CD4-positive, alpha-beta T cell (primary cell): ENCODE measurements around the gene DUSP21. TPM values are rescaled to one million over a fixed set of nuclear protein-coding genes. Genes with fewer than 3 reads are reported as not detected.

Experiments used
- ATAC-seq: fragments of 200-7000 bp; cut with Tn5 transposase; one replicate; pipeline ENCODE4 v1.10.0; 2022; ENCODE audit warnings: mild to moderate bottlenecking; ENCODE audit not compliant: poor library complexity
- CTCF ChIA-PET: fragments of 350-600 bp; sonication (Branson Sonifier 250); formaldehyde crosslinking; loops from one replicate; lab custom pipeline; 2021; ENCODE audit warnings: antibody characterized with exemption, inconsistent platforms; lab: Charles Lee
- POLR2A ChIA-PET: fragments of 350-600 bp; sonication (Branson Sonifier 250); formaldehyde crosslinking; loops from one replicate; lab custom pipeline; 2021; ENCODE audit warnings: antibody characterized with exemption, inconsistent platforms; lab: Charles Lee
- DNase-seq, 14 experiments: peaks; one replicate each; pipeline ENCODE4 v3.0.0-alpha.2; 2013 to 2020; ENCODE audit warnings: mixed read lengths in 2 of 14
- H3K27ac ChIP-seq, 2 donors: one replicate each; pipeline versions ENCODE4 v1.5.1 to v1.7.0; 2013; ENCODE audit warnings: low read length in 2 of 2, low read depth in 1 of 2, mild to moderate bottlenecking in 1 of 2
- H3K27me3 ChIP-seq, 2 experiments: 1 replicate in 1 of 2; 2 replicates in 1 of 2; pipeline versions ENCODE4 v1.6.1 to v1.7.0; 2013; ENCODE audit warnings: low read length in 2 of 2, control low read depth in 1 of 2, mild to moderate bottlenecking in 1 of 2, moderate library complexity in 1 of 2; ENCODE audit not compliant: insufficient read depth in 2 of 2, control insufficient read depth in 1 of 2
- H3K36me3 ChIP-seq: one replicate; pipeline ENCODE4 v1.6.1; 2013; ENCODE audit warnings: low read length, control low read depth; ENCODE audit not compliant: insufficient read depth
- H3K4me1 ChIP-seq: one replicate; pipeline ENCODE4 v1.6.1; 2013; ENCODE audit warnings: low read length, control low read depth; ENCODE audit not compliant: insufficient read depth
- H3K4me3 ChIP-seq: one replicate; pipeline ENCODE4 v1.5.1; 2013; ENCODE audit warnings: mild to moderate bottlenecking, low read length, moderate library complexity
- H3K9me3 ChIP-seq, 2 experiments: 1 replicate in 1 of 2; 2 replicates in 1 of 2; pipeline versions ENCODE4 v1.6.1 to v1.7.0; 2013; ENCODE audit warnings: low read length in 2 of 2, mild to moderate bottlenecking in 2 of 2, control low read depth in 1 of 2, moderate library complexity in 1 of 2; ENCODE audit not compliant: control insufficient read depth in 1 of 2, insufficient read depth in 1 of 2
- H3K27ac Mint-ChIP-seq: one replicate; pipeline ENCODE4 v1.8.0; 2020; ENCODE audit warnings: mixed read lengths
- H3K27me3 Mint-ChIP-seq: one replicate; pipeline ENCODE4 v1.8.0; 2021; ENCODE audit warnings: mixed read lengths
- H3K36me3 Mint-ChIP-seq: one replicate; pipeline ENCODE4 v1.8.0; 2021; ENCODE audit warnings: low read depth, mixed read lengths
- H3K4me1 Mint-ChIP-seq: one replicate; pipeline ENCODE4 v1.8.0; 2021; ENCODE audit warnings: low read depth, mixed read lengths
- H3K4me3 Mint-ChIP-seq: one replicate; pipeline ENCODE4 v1.8.0; 2020; ENCODE audit warnings: mild to moderate bottlenecking, mixed read lengths
- H3K9me3 Mint-ChIP-seq: one replicate; pipeline ENCODE4 v1.8.0; 2020; ENCODE audit warnings: mixed read lengths
- intact Hi-C, 2 experiments: fragments of 100-400 bp; cut with DNase I in 1 of 2; cut with micrococcal nuclease in 1 of 2; formaldehyde crosslinking; loops; one replicate each; pipeline versions ENCODE4 v1.15.1 to v1.9.0; 2023 to 2025; cut with DNase I, micrococcal nuclease
- polyA plus RNA-seq, 2 donors: library from polyadenylated mRNA; unstranded; fragments of 120-200 nt; gene quantifications; one replicate each; pipeline ENCODE4 v1.2.1, GENCODE V29; 2013
- total RNA-seq, 174 experiments: library from RNA in 2 of 174; stranded (reverse) in 2 of 174; gene quantifications; one replicate each; pipeline ENCODE4 v1.2.3 and lab custom pipeline; 2021 to 2026
- TF ChIP-seq, protein P1 (sequence below): fragments of 200-600 bp; IDR thresholded peaks from one replicate; pipeline ENCODE4 v1.8.0; 2022; ENCODE audit warnings: antibody characterized with exemption, mild to moderate bottlenecking

Gene DUSP21
- not detected for total RNA-seq
- not detected for polyA plus RNA-seq (2013, experiment 1 of 2)
- polyA plus RNA-seq (2013, experiment 2 of 2): not detected
- 0 to 0.08 (median 0) reads per million in 172 experiments for total RNA-seq (lab: John Stamatoyannopoulos, UW)

DNA sequence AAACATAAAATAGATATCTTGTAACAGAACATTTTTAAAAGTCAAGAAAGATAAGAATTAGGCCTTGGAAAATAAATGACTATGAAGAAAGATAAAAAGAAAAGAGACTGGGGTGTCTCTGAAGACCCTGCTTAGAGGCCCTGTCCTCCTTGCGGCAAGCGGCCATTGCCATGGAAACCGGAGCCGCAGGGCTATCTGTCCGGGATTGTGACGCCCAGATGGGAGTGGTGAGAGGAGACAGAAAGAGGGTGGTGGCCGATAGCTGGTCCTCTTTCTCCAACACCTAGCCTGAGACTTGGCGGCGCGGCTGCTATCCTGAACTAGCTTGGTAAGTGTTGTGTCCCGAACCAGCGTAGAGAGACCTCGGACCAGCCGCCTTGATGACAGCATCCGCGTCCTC is at the start of gene DUSP21:
TSS of gene DUSP21 (plus strand) at position 269 of the 400 bp plus-strand sequence. CDS start at position 381, 112 bp downstream.
- ChIA-PET POLR2A (no interaction called here), CTCF (no interaction called here)
- DNase-seq (no peak), ATAC-seq (no peak)
- H3K27me3 Mint-ChIP-seq: no peaks in the 10 kb centered on the region
- TF ChIP-seq, protein P1, sequence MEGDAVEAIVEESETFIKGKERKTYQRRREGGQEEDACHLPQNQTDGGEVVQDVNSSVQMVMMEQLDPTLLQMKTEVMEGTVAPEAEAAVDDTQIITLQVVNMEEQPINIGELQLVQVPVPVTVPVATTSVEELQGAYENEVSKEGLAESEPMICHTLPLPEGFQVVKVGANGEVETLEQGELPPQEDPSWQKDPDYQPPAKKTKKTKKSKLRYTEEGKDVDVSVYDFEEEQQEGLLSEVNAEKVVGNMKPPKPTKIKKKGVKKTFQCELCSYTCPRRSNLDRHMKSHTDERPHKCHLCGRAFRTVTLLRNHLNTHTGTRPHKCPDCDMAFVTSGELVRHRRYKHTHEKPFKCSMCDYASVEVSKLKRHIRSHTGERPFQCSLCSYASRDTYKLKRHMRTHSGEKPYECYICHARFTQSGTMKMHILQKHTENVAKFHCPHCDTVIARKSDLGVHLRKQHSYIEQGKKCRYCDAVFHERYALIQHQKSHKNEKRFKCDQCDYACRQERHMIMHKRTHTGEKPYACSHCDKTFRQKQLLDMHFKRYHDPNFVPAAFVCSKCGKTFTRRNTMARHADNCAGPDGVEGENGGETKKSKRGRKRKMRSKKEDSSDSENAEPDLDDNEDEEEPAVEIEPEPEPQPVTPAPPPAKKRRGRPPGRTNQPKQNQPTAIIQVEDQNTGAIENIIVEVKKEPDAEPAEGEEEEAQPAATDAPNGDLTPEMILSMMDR: no peak
- H3K9me3 ChIP-seq: peaks cover 0 to 5% of the 10 kb centered on the region in 2 experiments
- no peaks in the 10 kb centered on the region for H3K27me3 ChIP-seq
- no peak within 1 kb of the TSS for H3K27ac ChIP-seq
- H3K4me1 ChIP-seq: no peaks in the 10 kb centered on the region
- no peak within 1 kb of the TSS for H3K4me3 ChIP-seq
- H3K4me1 Mint-ChIP-seq: no peaks in the 10 kb centered on the region
- H3K36me3 ChIP-seq: no peaks in the 10 kb centered on the region
- no peaks in the 10 kb centered on the region for H3K9me3 Mint-ChIP-seq
- intact Hi-C loops: no loop called here
- H3K4me3 Mint-ChIP-seq: no peak within 1 kb of the TSS
- no peak within 1 kb of the TSS for H3K27ac Mint-ChIP-seq
- no peaks in the 10 kb centered on the region for H3K36me3 Mint-ChIP-seq

DNA sequence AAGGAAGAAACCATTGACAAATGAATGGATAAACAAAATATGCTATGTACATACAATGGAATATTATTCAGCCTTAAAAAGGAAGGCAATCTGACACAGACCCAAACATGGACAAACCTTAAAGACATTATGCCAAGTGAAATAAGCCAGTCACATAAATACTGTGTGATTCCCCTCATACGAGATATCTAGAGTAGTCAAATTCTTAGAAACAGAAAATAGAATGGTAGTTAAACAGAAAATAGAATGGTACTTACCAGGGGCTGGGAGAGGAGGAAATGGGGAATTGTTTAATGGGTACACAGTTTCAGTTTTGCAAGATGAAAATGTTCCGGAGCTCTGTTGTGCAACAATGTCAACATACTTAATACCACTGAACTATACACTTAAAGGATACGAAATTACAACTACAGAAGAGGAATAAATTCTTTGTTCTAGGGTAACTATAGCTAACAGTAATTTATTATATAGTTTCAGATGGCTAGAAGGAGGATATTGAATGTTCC is 47.8 kb upstream of the DUSP21 start:
- POLR2A ChIA-PET: no interaction called here

DNA sequence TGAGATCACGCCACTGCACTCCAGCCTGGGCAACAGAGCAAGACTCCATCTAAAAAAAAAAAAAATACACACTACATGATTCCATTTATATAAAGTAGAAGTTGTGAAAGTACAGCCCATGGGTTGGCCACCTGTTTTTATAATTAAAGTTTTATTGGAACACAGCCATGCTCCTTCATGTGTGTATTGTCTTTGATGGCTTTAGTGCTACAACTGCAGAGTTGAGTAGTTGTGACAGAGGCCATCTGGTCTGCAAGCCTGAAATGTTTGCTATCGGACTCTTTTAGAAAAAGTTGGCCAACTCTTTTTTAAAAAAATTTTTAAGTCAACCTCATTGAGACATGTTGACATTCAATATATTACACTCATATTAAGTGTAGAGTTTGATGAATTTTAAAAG is 41.2 kb upstream of the DUSP21 start:
- Histone ChIP-seq H3K27ac (no peak overlapping the region), H3K4me1 (no peaks in the 10 kb centered on the region), H3K4me3 (no peak overlapping the region), H3K27me3 (no peaks in the 10 kb centered on the region), H3K36me3 (no peaks in the 10 kb centered on the region), H3K9me3 (no peaks in the 10 kb centered on the region)
- H3K4me1 Mint-ChIP-seq: no peaks in the 10 kb centered on the region
- no peak overlapping the region for H3K4me3 Mint-ChIP-seq
- intact Hi-C loops: no loop called here
- DNase-seq (no peak), ATAC-seq (no peak)
- ChIA-PET POLR2A (no interaction called here), CTCF (no interaction called here)
- H3K27me3 Mint-ChIP-seq: no peaks in the 10 kb centered on the region
- H3K27ac Mint-ChIP-seq: no peak overlapping the region
- TF ChIP-seq, protein P1: no peak
- no peaks in the 10 kb centered on the region for H3K9me3 Mint-ChIP-seq
- no peaks in the 10 kb centered on the region for H3K36me3 Mint-ChIP-seq

More for the DNA sequence above, 47.8 kb upstream of the DUSP21 start:
- Histone ChIP-seq H3K27ac (no peak overlapping the region), H3K9me3 (no peaks in the 10 kb centered on the region), H3K36me3 (no peaks in the 10 kb centered on the region), H3K4me3 (no peak overlapping the region), H3K4me1 (no peaks in the 10 kb centered on the region), H3K27me3 (no peaks in the 10 kb centered on the region)
- CTCF ChIA-PET: no interaction called here
- Mint-ChIP-seq H3K27ac (no peak overlapping the region), H3K9me3 (no peaks in the 10 kb centered on the region), H3K4me1 (no peaks in the 10 kb centered on the region), H3K36me3 (no peaks in the 10 kb centered on the region), H3K27me3 (no peaks in the 10 kb centered on the region), H3K4me3 (no peak overlapping the region)
- ATAC-seq (no peak), DNase-seq (no peak)
- intact Hi-C loops: no loop called here
- TF ChIP-seq, protein P1: no peak
